ENCODE measurements around the gene RAB4B.

The RAB4B gene

GRCh38 chr19:40831502-40832430, 53.7 kb downstream of the RAB4B start (continued):
- TF ChIP-seq, protein P1, sequence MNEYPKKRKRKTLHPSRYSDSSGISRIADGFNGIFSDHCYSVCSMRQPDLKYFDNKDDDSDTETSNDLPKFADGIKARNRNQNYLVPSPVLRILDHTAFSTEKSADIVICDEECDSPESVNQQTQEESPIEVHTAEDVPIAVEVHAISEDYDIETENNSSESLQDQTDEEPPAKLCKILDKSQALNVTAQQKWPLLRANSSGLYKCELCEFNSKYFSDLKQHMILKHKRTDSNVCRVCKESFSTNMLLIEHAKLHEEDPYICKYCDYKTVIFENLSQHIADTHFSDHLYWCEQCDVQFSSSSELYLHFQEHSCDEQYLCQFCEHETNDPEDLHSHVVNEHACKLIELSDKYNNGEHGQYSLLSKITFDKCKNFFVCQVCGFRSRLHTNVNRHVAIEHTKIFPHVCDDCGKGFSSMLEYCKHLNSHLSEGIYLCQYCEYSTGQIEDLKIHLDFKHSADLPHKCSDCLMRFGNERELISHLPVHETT (tag by site-specific recombination; IDR thresholded peaks at IDR 0.05) = peak; percentile 98
- TF ChIP-seq ZNF596 (tag by site-specific recombination; IDR thresholded peaks at IDR 0.05) (peak; percentile 43), ZNF423 (tag by site-specific recombination; IDR thresholded peaks at IDR 0.05) (no peak; the same call in 1 of the 2 replicates), ZNF677 (tag by site-specific recombination; IDR thresholded peaks at IDR 0.05) (no peak), OSR2 (tag by site-specific recombination; IDR thresholded peaks at IDR 0.05) (peak; percentile 95), ZNF624 (tag by site-specific recombination; IDR thresholded peaks at IDR 0.05) (no peak), GLI2 (tag by site-specific recombination; IDR thresholded peaks at IDR 0.05; ENCODE audit: borderline replicate concordance, low read depth) (no peak; the same call in 1 of the 2 replicates), SP2 (tag by site-specific recombination; IDR thresholded peaks at IDR 0.05) (0 out of 2 replicates have a peak, but pooled peaks have one; percentile 7), ZNF140 (tag by site-specific recombination; IDR thresholded peaks at IDR 0.05) (no peak), KLF16 (tag by site-specific recombination; IDR thresholded peaks at IDR 0.05) (peak; percentile 54; the same call in 1 of the 2 replicates), ZNF16 (tag by site-specific recombination; IDR thresholded peaks at IDR 0.05; ENCODE audit: low read depth) (no peak), KLF10 (tag by site-specific recombination; IDR thresholded peaks at IDR 0.05) (peak; percentile 92; the same call in 1 of the 2 replicates), ZNF488 (tag by site-specific recombination; IDR thresholded peaks at IDR 0.05) (0 out of 2 replicates have a peak, but pooled peaks have one; percentile 47), ZFP41 (tag by site-specific recombination; IDR thresholded peaks at IDR 0.05; ENCODE audit: borderline replicate concordance) (no peak), ZNF433 (tag by site-specific recombination; IDR thresholded peaks at IDR 0.05; ENCODE audit: low read depth) (no peak), ZNF777 (tag by site-specific recombination; IDR thresholded peaks at IDR 0.05; ENCODE audit: borderline replicate concordance) (no peak), ZNF692 (tag by site-specific recombination; IDR thresholded peaks at IDR 0.05) (peak; percentile 93), SP3 (tag by site-specific recombination; IDR thresholded peaks at IDR 0.05) (peak; percentile 60; the same call in 1 of the 2 replicates), ZNF223 (tag by site-specific recombination; IDR thresholded peaks at IDR 0.05) (no peak), ZBTB11 (tag by site-specific recombination; conservative IDR thresholded peaks at IDR 0.05; ENCODE audit: low read depth) (0 out of 2 replicates have a peak, but pooled peaks have one; percentile 22), ZNF350 (tag by site-specific recombination; IDR thresholded peaks at IDR 0.05) (no peak), ZNF335 (tag by site-specific recombination; conservative IDR thresholded peaks at IDR 0.05) (peak; percentile 78)
- TF ChIP-seq, protein P2, sequence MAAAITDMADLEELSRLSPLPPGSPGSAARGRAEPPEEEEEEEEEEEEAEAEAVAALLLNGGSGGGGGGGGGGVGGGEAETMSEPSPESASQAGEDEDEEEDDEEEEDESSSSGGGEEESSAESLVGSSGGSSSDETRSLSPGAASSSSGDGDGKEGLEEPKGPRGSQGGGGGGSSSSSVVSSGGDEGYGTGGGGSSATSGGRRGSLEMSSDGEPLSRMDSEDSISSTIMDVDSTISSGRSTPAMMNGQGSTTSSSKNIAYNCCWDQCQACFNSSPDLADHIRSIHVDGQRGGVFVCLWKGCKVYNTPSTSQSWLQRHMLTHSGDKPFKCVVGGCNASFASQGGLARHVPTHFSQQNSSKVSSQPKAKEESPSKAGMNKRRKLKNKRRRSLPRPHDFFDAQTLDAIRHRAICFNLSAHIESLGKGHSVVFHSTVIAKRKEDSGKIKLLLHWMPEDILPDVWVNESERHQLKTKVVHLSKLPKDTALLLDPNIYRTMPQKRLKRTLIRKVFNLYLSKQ (tag by site-specific recombination; IDR thresholded peaks at IDR 0.05; ENCODE audit: borderline replicate concordance) = no peak
- TF ChIP-seq, protein P3, sequence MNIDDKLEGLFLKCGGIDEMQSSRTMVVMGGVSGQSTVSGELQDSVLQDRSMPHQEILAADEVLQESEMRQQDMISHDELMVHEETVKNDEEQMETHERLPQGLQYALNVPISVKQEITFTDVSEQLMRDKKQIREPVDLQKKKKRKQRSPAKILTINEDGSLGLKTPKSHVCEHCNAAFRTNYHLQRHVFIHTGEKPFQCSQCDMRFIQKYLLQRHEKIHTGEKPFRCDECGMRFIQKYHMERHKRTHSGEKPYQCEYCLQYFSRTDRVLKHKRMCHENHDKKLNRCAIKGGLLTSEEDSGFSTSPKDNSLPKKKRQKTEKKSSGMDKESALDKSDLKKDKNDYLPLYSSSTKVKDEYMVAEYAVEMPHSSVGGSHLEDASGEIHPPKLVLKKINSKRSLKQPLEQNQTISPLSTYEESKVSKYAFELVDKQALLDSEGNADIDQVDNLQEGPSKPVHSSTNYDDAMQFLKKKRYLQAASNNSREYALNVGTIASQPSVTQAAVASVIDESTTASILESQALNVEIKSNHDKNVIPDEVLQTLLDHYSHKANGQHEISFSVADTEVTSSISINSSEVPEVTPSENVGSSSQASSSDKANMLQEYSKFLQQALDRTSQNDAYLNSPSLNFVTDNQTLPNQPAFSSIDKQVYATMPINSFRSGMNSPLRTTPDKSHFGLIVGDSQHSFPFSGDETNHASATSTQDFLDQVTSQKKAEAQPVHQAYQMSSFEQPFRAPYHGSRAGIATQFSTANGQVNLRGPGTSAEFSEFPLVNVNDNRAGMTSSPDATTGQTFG (tag by site-specific recombination; IDR thresholded peaks at IDR 0.05; ENCODE audit: borderline replicate concordance) = no peak
- TF ChIP-seq, protein P4, sequence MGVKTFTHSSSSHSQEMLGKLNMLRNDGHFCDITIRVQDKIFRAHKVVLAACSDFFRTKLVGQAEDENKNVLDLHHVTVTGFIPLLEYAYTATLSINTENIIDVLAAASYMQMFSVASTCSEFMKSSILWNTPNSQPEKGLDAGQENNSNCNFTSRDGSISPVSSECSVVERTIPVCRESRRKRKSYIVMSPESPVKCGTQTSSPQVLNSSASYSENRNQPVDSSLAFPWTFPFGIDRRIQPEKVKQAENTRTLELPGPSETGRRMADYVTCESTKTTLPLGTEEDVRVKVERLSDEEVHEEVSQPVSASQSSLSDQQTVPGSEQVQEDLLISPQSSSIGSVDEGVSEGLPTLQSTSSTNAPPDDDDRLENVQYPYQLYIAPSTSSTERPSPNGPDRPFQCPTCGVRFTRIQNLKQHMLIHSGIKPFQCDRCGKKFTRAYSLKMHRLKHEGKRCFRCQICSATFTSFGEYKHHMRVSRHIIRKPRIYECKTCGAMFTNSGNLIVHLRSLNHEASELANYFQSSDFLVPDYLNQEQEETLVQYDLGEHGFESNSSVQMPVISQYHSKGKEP (tag by site-specific recombination; IDR thresholded peaks at IDR 0.05) = peak; percentile 96; the same call in 1 of the 2 replicates
